ENCODE data around the gene HSD17B12.
A peak's percentile ranks its signal among the peaks of the same experiment; 100 is the strongest.

Gene HSD17B12

GRCh38 chr11:43790444-43790794 lies 109.9 kb downstream of the HSD17B12 start:
- Histone ChIP-seq H3K4me2 (ENCODE audit: low read length, poor library complexity, severe bottlenecking) (no peak overlapping the region), H3K79me1 (replicated peaks; ENCODE audit: low read length, poor library complexity, severe bottlenecking) (peaks cover 13% of the 10 kb centered on the region), H2BK5ac (ENCODE audit: low read depth, low read length, poor library complexity, severe bottlenecking) (no peak overlapping the region), H2BK15ac (ENCODE audit: low read depth, poor library complexity, severe bottlenecking) (no peak overlapping the region), H4K91ac (ENCODE audit: low read length) (no peak overlapping the region), H3K4me3 (ENCODE audit: insufficient read depth in 1 of 2, low read depth in 1 of 2, low read length in 2 of 2) (no peak overlapping the region), H2AK5ac (ENCODE audit: low read length, severe bottlenecking) (no peak overlapping the region), H3K27ac (ENCODE audit: low read length, poor library complexity, severe bottlenecking) (peak overlapping the region; percentile 34), H2BK12ac (ENCODE audit: low read length in 2 of 2) (no peak overlapping the region), H3K9me3 (ENCODE audit: control insufficient read depth, low read length) (no peaks in the 10 kb centered on the region), H4K8ac (ENCODE audit: low read length) (no peak overlapping the region), H2AFZ (ENCODE audit: low read depth, low read length) (no peak overlapping the region), H3K9ac (ENCODE audit: low read length) (peak overlapping the region; percentile 74), H3K14ac (ENCODE audit: low read length in 2 of 2) (no peak overlapping the region), H3K18ac (ENCODE audit: low read depth in 1 of 2, low read length in 2 of 2) (no peak overlapping the region), H3K27me3 (ENCODE audit: control insufficient read depth in 1 of 2, insufficient read depth in 1 of 2, low read length in 2 of 2) (no peaks in the 10 kb centered on the region), H3K4me1 (ENCODE audit: control insufficient read depth, insufficient read depth, low read depth, low read length) (peaks cover 3% of the 10 kb centered on the region), H3K23ac (ENCODE audit: low read length in 2 of 2) (no peak overlapping the region), H2BK120ac (ENCODE audit: low read depth, low read length) (no peak overlapping the region), H3K4ac (ENCODE audit: low read depth in 1 of 2, low read length in 2 of 2) (no peak overlapping the region), H3K36me3 (ENCODE audit: control insufficient read depth in 1 of 2, insufficient read depth in 2 of 2, low read depth in 1 of 2, low read length in 2 of 2) (peaks cover 0 to 10% of the 10 kb centered on the region in 2 experiments)
- no peak for DNase-seq
- 99% methylated on average over 4 of the region's 4 CpGs for WGBS

GRCh38 chr11:43797337-43797736 lies 116.8 kb downstream of the HSD17B12 start:
- H3K14ac ChIP-seq (ENCODE audit: low read length in 2 of 2) = no peak overlapping the region
- WGBS = 100% methylated on average over 2 of the region's 2 CpGs
- H3K4ac ChIP-seq (ENCODE audit: low read depth in 1 of 2, low read length in 2 of 2) = no peak overlapping the region
- DNase-seq = no peak
- no peak overlapping the region for H2AK5ac ChIP-seq (ENCODE audit: low read length, severe bottlenecking)
- H2BK5ac ChIP-seq (ENCODE audit: low read depth, low read length, poor library complexity, severe bottlenecking) = no peak overlapping the region
- H4K91ac ChIP-seq (ENCODE audit: low read length) = no peak overlapping the region
- peaks cover 0 to 46% of the 10 kb centered on the region in 2 experiments for H3K36me3 ChIP-seq (ENCODE audit: control insufficient read depth in 1 of 2, insufficient read depth in 2 of 2, low read depth in 1 of 2, low read length in 2 of 2)
- no peak overlapping the region for H2BK12ac ChIP-seq (ENCODE audit: low read length in 2 of 2)
- no peak overlapping the region for H3K4me3 ChIP-seq (ENCODE audit: insufficient read depth in 1 of 2, low read depth in 1 of 2, low read length in 2 of 2)
- no peaks in the 10 kb centered on the region for H3K9me3 ChIP-seq (ENCODE audit: control insufficient read depth, low read length)
- no peaks in the 10 kb centered on the region for H3K4me1 ChIP-seq (ENCODE audit: control insufficient read depth, insufficient read depth, low read depth, low read length)
- H3K79me1 ChIP-seq (replicated peaks; ENCODE audit: low read length, poor library complexity, severe bottlenecking) = peaks cover 6% of the 10 kb centered on the region
- no peak overlapping the region for H3K27ac ChIP-seq (ENCODE audit: low read length, poor library complexity, severe bottlenecking)
- H2BK15ac ChIP-seq (ENCODE audit: low read depth, poor library complexity, severe bottlenecking) = no peak overlapping the region
- no peak overlapping the region for H2AFZ ChIP-seq (ENCODE audit: low read depth, low read length)
- H3K23ac ChIP-seq (ENCODE audit: low read length in 2 of 2) = no peak overlapping the region
- no peaks in the 10 kb centered on the region for H3K27me3 ChIP-seq (ENCODE audit: control insufficient read depth in 1 of 2, insufficient read depth in 1 of 2, low read length in 2 of 2)
- no peak overlapping the region for H4K8ac ChIP-seq (ENCODE audit: low read length)
- no peak overlapping the region for H3K9ac ChIP-seq (ENCODE audit: low read length)
- no peak overlapping the region for H3K18ac ChIP-seq (ENCODE audit: low read depth in 1 of 2, low read length in 2 of 2)
- no peak overlapping the region for H3K4me2 ChIP-seq (ENCODE audit: low read length, poor library complexity, severe bottlenecking)
- H2BK120ac ChIP-seq (ENCODE audit: low read depth, low read length) = no peak overlapping the region

- peaks cover 6% of the 10 kb centered on the region for H3K79me1 ChIP-seq (replicated peaks; ENCODE audit: low read length, poor library complexity, severe bottlenecking)
- no peaks in the 10 kb centered on the region for H3K4me1 ChIP-seq (ENCODE audit: control insufficient read depth, insufficient read depth, low read depth, low read length)
- H3K23ac ChIP-seq (ENCODE audit: low read length in 2 of 2) = no peak overlapping the region
- no peak overlapping the region for H3K4ac ChIP-seq (ENCODE audit: low read depth in 1 of 2, low read length in 2 of 2)
- H3K27ac ChIP-seq (ENCODE audit: low read length, poor library complexity, severe bottlenecking) = no peak overlapping the region
- no peak overlapping the region for H4K91ac ChIP-seq (ENCODE audit: low read length)
- H3K9ac ChIP-seq (ENCODE audit: low read length) = no peak overlapping the region
- DNase-seq = no peak
- H2BK120ac ChIP-seq (ENCODE audit: low read depth, low read length) = no peak overlapping the region
- no peak overlapping the region for H3K18ac ChIP-seq (ENCODE audit: low read depth in 1 of 2, low read length in 2 of 2)
- no peaks in the 10 kb centered on the region for H3K9me3 ChIP-seq (ENCODE audit: control insufficient read depth, low read length)
- H2AK5ac ChIP-seq (ENCODE audit: low read length, severe bottlenecking) = no peak overlapping the region
- H3K14ac ChIP-seq (ENCODE audit: low read length in 2 of 2) = no peak overlapping the region
- no peak overlapping the region for H3K4me3 ChIP-seq (ENCODE audit: insufficient read depth in 1 of 2, low read depth in 1 of 2, low read length in 2 of 2)
- H2AFZ ChIP-seq (ENCODE audit: low read depth, low read length) = no peak overlapping the region
- no peak overlapping the region for H2BK15ac ChIP-seq (ENCODE audit: low read depth, poor library complexity, severe bottlenecking)
- peaks cover 0 to 46% of the 10 kb centered on the region in 2 experiments for H3K36me3 ChIP-seq (ENCODE audit: control insufficient read depth in 1 of 2, insufficient read depth in 2 of 2, low read depth in 1 of 2, low read length in 2 of 2)
- no peak overlapping the region for H4K8ac ChIP-seq (ENCODE audit: low read length)
- no peaks in the 10 kb centered on the region for H3K27me3 ChIP-seq (ENCODE audit: control insufficient read depth in 1 of 2, insufficient read depth in 1 of 2, low read length in 2 of 2)
- WGBS = 90% methylated on average over 2 of the region's 2 CpGs
- no peak overlapping the region for H2BK5ac ChIP-seq (ENCODE audit: low read depth, low read length, poor library complexity, severe bottlenecking)
- H3K4me2 ChIP-seq (ENCODE audit: low read length, poor library complexity, severe bottlenecking) = no peak overlapping the region
- H2BK12ac ChIP-seq (ENCODE audit: low read length in 2 of 2) = no peak overlapping the region
Observed at GRCh38 chr11:43797866-43798265, 117.3 kb downstream of the HSD17B12 start.

- Histone ChIP-seq H4K8ac (ENCODE audit: low read length) (no peak overlapping the region), H3K4me1 (ENCODE audit: control insufficient read depth, insufficient read depth, low read depth, low read length) (no peaks in the 10 kb centered on the region), H3K9ac (ENCODE audit: low read length) (no peak overlapping the region), H3K27me3 (ENCODE audit: control insufficient read depth in 1 of 2, insufficient read depth in 1 of 2, low read length in 2 of 2) (no peaks in the 10 kb centered on the region), H3K4ac (ENCODE audit: low read depth in 1 of 2, low read length in 2 of 2) (no peak overlapping the region), H3K4me3 (ENCODE audit: insufficient read depth in 1 of 2, low read depth in 1 of 2, low read length in 2 of 2) (no peak overlapping the region), H3K18ac (ENCODE audit: low read depth in 1 of 2, low read length in 2 of 2) (no peak overlapping the region), H3K4me2 (ENCODE audit: low read length, poor library complexity, severe bottlenecking) (no peak overlapping the region), H3K36me3 (ENCODE audit: control insufficient read depth in 1 of 2, insufficient read depth in 2 of 2, low read depth in 1 of 2, low read length in 2 of 2) (peaks cover 0 to 60% of the 10 kb centered on the region in 2 experiments), H2AFZ (ENCODE audit: low read depth, low read length) (no peak overlapping the region), H2BK12ac (ENCODE audit: low read length in 2 of 2) (no peak overlapping the region), H3K9me3 (ENCODE audit: control insufficient read depth, low read length) (no peaks in the 10 kb centered on the region), H3K14ac (ENCODE audit: low read length in 2 of 2) (no peak overlapping the region), H3K23ac (ENCODE audit: low read length in 2 of 2) (no peak overlapping the region), H2BK120ac (ENCODE audit: low read depth, low read length) (no peak overlapping the region), H2AK5ac (ENCODE audit: low read length, severe bottlenecking) (no peak overlapping the region), H2BK15ac (ENCODE audit: low read depth, poor library complexity, severe bottlenecking) (no peak overlapping the region), H4K91ac (ENCODE audit: low read length) (no peak overlapping the region), H3K27ac (ENCODE audit: low read length, poor library complexity, severe bottlenecking) (no peak overlapping the region), H3K79me1 (replicated peaks; ENCODE audit: low read length, poor library complexity, severe bottlenecking) (peaks cover 4% of the 10 kb centered on the region), H2BK5ac (ENCODE audit: low read depth, low read length, poor library complexity, severe bottlenecking) (no peak overlapping the region)
- DNase-seq = no peak
Observed at GRCh38 chr11:43802509-43802908, 122.0 kb downstream of the HSD17B12 start.

Data from mesenchymal stem cell (in vitro differentiated cells and primary cell).